Esophagus squamous epithelium (tissue), 5 donors: ENCODE data around the gene CWC27. TPM values are rescaled to one million over a fixed set of nuclear protein-coding genes. Genes with fewer than 3 reads are reported as not detected.

Source experiments
- DNase-seq: peaks from one replicate; lab custom pipeline; 2025; lab: John Stamatoyannopoulos, UW
- H3K27ac ChIP-seq, 4 donors: fragments of 200-600 bp; sonication (generic); one replicate each; pipeline ENCODE4 v1.5.1; 2016 to 2019; ENCODE audit warnings: mild to moderate bottlenecking in 1 of 4
- H3K27me3 ChIP-seq, 4 donors: fragments of 200-600 bp; sonication (generic); 1 replicate in 3 of 4; 2 replicates in 1 of 4; pipeline versions ENCODE4 v1.5.1 to v1.6.0; 2017 to 2021; ENCODE audit warnings: antibody characterized with exemption in 1 of 4
- H3K36me3 ChIP-seq, 3 donors: fragments of 200-600 bp; sonication (generic); one replicate each; pipeline ENCODE4 v1.5.1; 2016 to 2019
- H3K4me1 ChIP-seq, 3 donors: fragments of 200-600 bp; sonication (generic); one replicate each; pipeline ENCODE4 v1.5.1; 2017 to 2019
- H3K4me3 ChIP-seq, 4 donors: fragments of 200-600 bp; sonication (generic); 1 replicate in 3 of 4; 2 replicates in 1 of 4; pipeline ENCODE4 v1.5.1; 2016 to 2019; ENCODE audit warnings: mild to moderate bottlenecking in 2 of 4, moderate library complexity in 1 of 4
- H3K9me3 ChIP-seq, 3 donors: fragments of 200-600 bp; sonication (generic); one replicate each; pipeline ENCODE4 v1.5.1; 2016 to 2019
- CTCF ChIP-seq, 6 experiments: fragments of 450-650 bp in 4 of 6; fragments of 200-600 bp in 2 of 6; sonication (generic) in 2 of 6; IDR thresholded peaks; one replicate each; pipeline ENCODE4 v1.5.1; 2016 to 2019; ENCODE audit warnings: antibody characterized with exemption in 6 of 6, mild to moderate bottlenecking in 4 of 6, moderate library complexity in 4 of 6
- POLR2A ChIP-seq, 4 donors: fragments of 450-650 bp; IDR thresholded peaks; one replicate each; pipeline ENCODE4 v1.6.1; 2017; ENCODE audit warnings: antibody characterized with exemption in 4 of 4, mild to moderate bottlenecking in 4 of 4, moderate library complexity in 3 of 4
- WGBS, 2 donors: methylation state at CpG; one replicate each; pipeline ENCODE4 v1.1.5; 2018; 5-methylcytosine and 5-hydroxymethylcytosine counted together
- intact Hi-C: fragments of 100-400 bp; cut with DNase I; formaldehyde crosslinking; loops from one replicate; pipeline ENCODE4 v1.15.0; 2022
- total RNA-seq, 4 donors: library from RNA; depleted of rRNA; stranded (reverse); fragments of >200 nt; gene quantifications; one replicate each; pipeline ENCODE4 v1.1.0, GENCODE V29; 2016
- donor health status: DM: yes; HTN: yes; CAD: no.

Gene CWC27
- total RNA-seq, 4 donors from 2014 or later = 9.9 to 15.6 (median 12.1) TPM

- no peak for DNase-seq
- peaks cover 13 to 62% (median 32%) of the 10 kb centered on the region in 3 donors for H3K4me1 ChIP-seq
- peaks cover 0 to 29% (median 0%) of the 10 kb centered on the region in 3 donors for H3K36me3 ChIP-seq
- TF ChIP-seq POLR2A (IDR thresholded peaks at IDR 0.05) (no peak), CTCF (IDR thresholded peaks at IDR 0.05) (no peak)
- no peaks in the 10 kb centered on the region for H3K9me3 ChIP-seq
- peak overlapping the region; percentile 84 to 95 (median 89) for H3K4me3 ChIP-seq
- H3K27ac ChIP-seq = peak overlapping the region in 3 of 4 donors; percentile 89 to 96 (median 91)
- WGBS, 2 donors = 64 to 66% methylated on average over 2 of the region's 2 CpGs
- intact Hi-C loops = no loop called here
- no peaks in the 10 kb centered on the region for H3K27me3 ChIP-seq
Measured at GRCh38 chr5:64766941-64767340, 1.8 kb upstream of the CWC27 start.

GRCh38 chr5:64767959-64768357 lies 772 bp upstream of the CWC27 start:
- no peak for DNase-seq
- TF ChIP-seq CTCF (IDR thresholded peaks at IDR 0.05) = no peak
- no peak for TF ChIP-seq POLR2A (IDR thresholded peaks at IDR 0.05)
- H3K4me3 ChIP-seq = peak overlapping the region; percentile 84 to 95 (median 89)
- H3K4me1 ChIP-seq = peaks cover 13 to 60% (median 32%) of the 10 kb centered on the region in 3 donors
- peak overlapping the region; percentile 89 to 96 (median 91) for H3K27ac ChIP-seq
- 1% methylated on average over 10 of the region's 10 CpGs for WGBS, 2 donors
- H3K36me3 ChIP-seq = peaks cover 0 to 24% (median 0%) of the 10 kb centered on the region in 3 donors
- no peaks in the 10 kb centered on the region for H3K27me3 ChIP-seq
- intact Hi-C loops = no loop called here
- H3K9me3 ChIP-seq = no peaks in the 10 kb centered on the region

GRCh38 chr5:64769855-64770254 lies 1.1 kb downstream of the CWC27 start:
- Histone ChIP-seq H3K4me3 (peak overlapping the region; percentile 84 to 95 (median 89)), H3K9me3 (no peaks in the 10 kb centered on the region), H3K27me3 (no peaks in the 10 kb centered on the region), H3K36me3 (peaks cover 0 to 9% (median 0%) of the 10 kb centered on the region in 3 donors), H3K4me1 (peaks cover 13 to 56% (median 32%) of the 10 kb centered on the region in 3 donors), H3K27ac (no peak overlapping the region)
- TF ChIP-seq CTCF (IDR thresholded peaks at IDR 0.05) (no peak), POLR2A (IDR thresholded peaks at IDR 0.05) (no peak)
- no peak for DNase-seq
- intact Hi-C loops = no loop called here

GRCh38 chr5:64771736-64772135 lies 3.0 kb downstream of the CWC27 start:
- H3K27me3 ChIP-seq = no peaks in the 10 kb centered on the region
- TF ChIP-seq CTCF (IDR thresholded peaks at IDR 0.05) (no peak), POLR2A (IDR thresholded peaks at IDR 0.05) (no peak)
- peaks cover 9 to 38% (median 19%) of the 10 kb centered on the region in 3 donors for H3K4me1 ChIP-seq
- peaks cover 0 to 14% (median 0%) of the 10 kb centered on the region in 3 donors for H3K36me3 ChIP-seq
- H3K27ac ChIP-seq = no peak overlapping the region
- intact Hi-C loops = no loop called here
- 71 to 72% methylated on average over 4 of the region's 4 CpGs for WGBS, 2 donors
- H3K4me3 ChIP-seq = no peak overlapping the region
- DNase-seq = no peak
- H3K9me3 ChIP-seq = no peaks in the 10 kb centered on the region

GRCh38 chr5:64773533-64773932 lies 4.8 kb downstream of the CWC27 start:
- peaks cover 0 to 27% (median 10%) of the 10 kb centered on the region in 3 donors for H3K4me1 ChIP-seq
- no peak overlapping the region for H3K27ac ChIP-seq
- no peak overlapping the region for H3K4me3 ChIP-seq
- no peaks in the 10 kb centered on the region for H3K27me3 ChIP-seq
- no peaks in the 10 kb centered on the region for H3K9me3 ChIP-seq
- peaks cover 0 to 18% (median 0%) of the 10 kb centered on the region in 3 donors for H3K36me3 ChIP-seq
- intact Hi-C loops = no loop called here
- WGBS, 2 donors = 91 to 94% methylated on average over 1 of the region's 1 CpG
- TF ChIP-seq CTCF (IDR thresholded peaks at IDR 0.05) (no peak), POLR2A (IDR thresholded peaks at IDR 0.05) (no peak)
- DNase-seq = no peak
